ENCODE results near the gene ALK.
"Not testable (repeated sequence)": the region's sequence is repeated elsewhere in the genome, so short reads cannot be mapped to it uniquely, and the experiment has no call there.

ALK gene

GRCh38 chr2:29261003-29261402 lies 660.4 kb downstream of the ALK start:
- TF ChIP-seq CTCF (IDR thresholded peaks at IDR 0.05) (no peak), ZFX (IDR thresholded peaks at IDR 0.05; ENCODE audit: borderline replicate concordance) (no peak)
- no peak overlapping the region for H3K27ac ChIP-seq

- H3K27ac ChIP-seq: no peak overlapping the region
- TF ChIP-seq CTCF (IDR thresholded peaks at IDR 0.05) (no peak), ZFX (IDR thresholded peaks at IDR 0.05; ENCODE audit: borderline replicate concordance) (no peak)
These were observed 661.1 kb downstream of the ALK start for GRCh38 chr2:29260142-29260772.

GRCh38 chr2:29259221-29259620 lies 662.2 kb downstream of the ALK start:
- no peak overlapping the region for H3K27ac ChIP-seq
- TF ChIP-seq CTCF (IDR thresholded peaks at IDR 0.05): no peak
- TF ChIP-seq ZFX (IDR thresholded peaks at IDR 0.05; ENCODE audit: borderline replicate concordance): no peak

GRCh38 chr2:29255004-29255403 lies 666.4 kb downstream of the ALK start:
- no peak overlapping the region for H3K27ac ChIP-seq

GRCh38 chr2:29253495-29254275 lies 667.7 kb downstream of the ALK start:
- H3K27ac ChIP-seq: not testable (repeated sequence)

More at GRCh38 chr2:29255004-29255403, 666.4 kb downstream of the ALK start:
- TF ChIP-seq ZFX (IDR thresholded peaks at IDR 0.05; ENCODE audit: borderline replicate concordance) (no peak), CTCF (IDR thresholded peaks at IDR 0.05) (no peak)

- H3K27ac ChIP-seq: no peak overlapping the region
- TF ChIP-seq CTCF (IDR thresholded peaks at IDR 0.05): no peak
- no peak for TF ChIP-seq ZFX (IDR thresholded peaks at IDR 0.05; ENCODE audit: borderline replicate concordance)
These were observed 668.4 kb downstream of the ALK start for GRCh38 chr2:29253026-29253425.

- no peak overlapping the region for H3K27ac ChIP-seq
- TF ChIP-seq ZFX (IDR thresholded peaks at IDR 0.05; ENCODE audit: borderline replicate concordance): no peak
- TF ChIP-seq CTCF (IDR thresholded peaks at IDR 0.05): no peak
These were observed 670.0 kb downstream of the ALK start for GRCh38 chr2:29251406-29251805.

Data from 22Rv1 (cell line).